ENCODE measurements around the gene SOX6. TPM values are rescaled to one million over a fixed set of nuclear protein-coding genes. Genes with fewer than 3 reads are reported as not detected.

The SOX6 gene
- total and polyA plus RNA-seq, 2 donors (not counting 3 experiments of a cell fraction or from before 2014, with no cell fraction given) = 0.14 to 3.7 TPM

DNA sequence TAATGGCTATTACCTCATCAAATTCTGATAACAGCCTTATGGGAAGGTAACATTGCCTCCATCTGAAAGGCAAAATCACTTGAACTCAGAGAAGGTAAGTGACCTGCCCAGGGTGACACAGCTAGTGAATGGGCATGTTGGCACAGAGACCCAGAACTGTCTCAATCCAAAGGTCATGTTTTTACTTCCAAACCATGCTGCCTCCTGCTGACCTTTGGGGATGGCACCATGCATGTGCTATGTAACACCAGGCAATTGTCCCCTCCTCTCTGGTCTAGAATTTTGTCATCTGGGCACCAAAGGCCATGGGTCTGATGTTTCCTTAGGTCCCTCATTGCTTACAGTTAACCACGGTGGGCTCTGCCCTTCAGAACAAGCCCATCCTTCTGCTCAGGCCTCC, 417.4 kb downstream of the SOX6 start:
- Histone ChIP-seq H4K20me1 (replicated peaks; ENCODE audit: control insufficient read depth, extremely low read depth, insufficient read depth, low read length) (no peaks in the 10 kb centered on the region), H3K9ac (replicated peaks; ENCODE audit: extremely low read depth, insufficient read depth, low read length) (no peak overlapping the region), H3K4me3 (replicated peaks in 1 of 3; ENCODE audit: insufficient read depth in 1 of 3, low read depth in 1 of 3, low read length in 3 of 3) (no peak overlapping the region), H3K27ac (ENCODE audit: insufficient read depth, low read depth, low read length) (no peak overlapping the region), H3K9me3 (replicated peaks; ENCODE audit: control insufficient read depth, insufficient read depth, low read length) (no peaks in the 10 kb centered on the region), H3K9me1 (replicated peaks; ENCODE audit: control insufficient read depth, extremely low read depth, insufficient read depth, low read length) (no peaks in the 10 kb centered on the region), H3K36me3 (ENCODE audit: control insufficient read depth in 2 of 2, extremely low read depth in 1 of 2, insufficient read depth in 2 of 2, low read length in 2 of 2) (no peaks in the 10 kb centered on the region), H3K79me2 (ENCODE audit: control insufficient read depth, insufficient read depth, low read length) (no peaks in the 10 kb centered on the region), H2AFZ (ENCODE audit: low read depth, low read length) (no peak overlapping the region), H3K4me2 (ENCODE audit: insufficient read depth, low read length) (no peak overlapping the region), H3K27me3 (ENCODE audit: control insufficient read depth in 2 of 2, insufficient read depth in 2 of 2, low read length in 2 of 2) (no peaks in the 10 kb centered on the region), H3K4me1 (ENCODE audit: control insufficient read depth, extremely low read depth, insufficient read depth, low read length) (no peaks in the 10 kb centered on the region)
- TF ChIP-seq, protein P1, sequence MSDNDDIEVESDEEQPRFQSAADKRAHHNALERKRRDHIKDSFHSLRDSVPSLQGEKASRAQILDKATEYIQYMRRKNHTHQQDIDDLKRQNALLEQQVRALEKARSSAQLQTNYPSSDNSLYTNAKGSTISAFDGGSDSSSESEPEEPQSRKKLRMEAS (IDR thresholded peaks at IDR 0.05; ENCODE audit: insufficient read depth, insufficient read length) = no peak
- intact Hi-C loops (cut with micrococcal nuclease) = no loop called here
- no peak for DNase-seq (ENCODE audit: low read depth, low spot score)
- no TSS peak for BruUV-seq (replicated peaks)
- FAIRE-seq = no peak
- ChIA-PET CTCF (interaction anchor here (3.4 kb wide), 1 partner anchor 675 kb away, joined by 118 read pairs; no protein-coding TSS in a partner anchor), POLR2A (no interaction called here)
- dilution Hi-C loops (cut with MboI; ENCODE audit: extremely low pct_ligation_motif_present, low sequenced_read_pairs) = no loop called here

DNA sequence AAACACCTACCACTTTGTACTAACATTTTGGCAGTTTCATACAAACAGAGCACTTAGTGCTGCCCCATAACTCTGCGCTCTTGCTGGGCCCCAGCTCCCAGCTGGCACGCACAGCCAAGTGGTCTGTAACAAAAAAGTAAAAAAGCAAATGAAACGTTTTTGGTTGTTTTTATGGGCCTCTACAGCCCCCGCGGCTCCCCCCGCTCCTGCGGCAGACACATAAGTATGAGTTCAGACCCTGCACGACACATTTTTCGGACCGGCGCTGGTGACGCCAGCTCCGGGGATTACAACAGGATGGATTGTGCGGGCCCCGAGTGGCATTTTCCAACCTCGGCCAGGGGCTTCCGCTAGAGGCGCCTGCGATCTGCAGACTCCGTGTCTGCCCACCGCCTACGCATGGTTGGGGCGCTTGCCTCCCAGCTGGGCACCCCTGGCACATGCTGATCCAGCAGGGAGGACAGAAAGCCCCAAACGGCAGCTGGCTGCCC, 418.2 kb downstream of the SOX6 start:
- TF ChIP-seq FOS (IDR thresholded peaks at IDR 0.05; ENCODE audit: borderline replicate concordance, insufficient read depth, low read length) = no peak
- TF ChIP-seq, protein P1 (IDR thresholded peaks at IDR 0.05; ENCODE audit: insufficient read depth, insufficient read length) = no peak
- TF ChIP-seq, protein P2, sequence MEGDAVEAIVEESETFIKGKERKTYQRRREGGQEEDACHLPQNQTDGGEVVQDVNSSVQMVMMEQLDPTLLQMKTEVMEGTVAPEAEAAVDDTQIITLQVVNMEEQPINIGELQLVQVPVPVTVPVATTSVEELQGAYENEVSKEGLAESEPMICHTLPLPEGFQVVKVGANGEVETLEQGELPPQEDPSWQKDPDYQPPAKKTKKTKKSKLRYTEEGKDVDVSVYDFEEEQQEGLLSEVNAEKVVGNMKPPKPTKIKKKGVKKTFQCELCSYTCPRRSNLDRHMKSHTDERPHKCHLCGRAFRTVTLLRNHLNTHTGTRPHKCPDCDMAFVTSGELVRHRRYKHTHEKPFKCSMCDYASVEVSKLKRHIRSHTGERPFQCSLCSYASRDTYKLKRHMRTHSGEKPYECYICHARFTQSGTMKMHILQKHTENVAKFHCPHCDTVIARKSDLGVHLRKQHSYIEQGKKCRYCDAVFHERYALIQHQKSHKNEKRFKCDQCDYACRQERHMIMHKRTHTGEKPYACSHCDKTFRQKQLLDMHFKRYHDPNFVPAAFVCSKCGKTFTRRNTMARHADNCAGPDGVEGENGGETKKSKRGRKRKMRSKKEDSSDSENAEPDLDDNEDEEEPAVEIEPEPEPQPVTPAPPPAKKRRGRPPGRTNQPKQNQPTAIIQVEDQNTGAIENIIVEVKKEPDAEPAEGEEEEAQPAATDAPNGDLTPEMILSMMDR (IDR thresholded peaks at IDR 0.05; ENCODE audit: extremely low read depth in 1 of 2, insufficient read depth in 1 of 2, low read depth in 1 of 2, low read length in 2 of 2) = no peak
- TF ChIP-seq MYC (IDR thresholded peaks at IDR 0.05; ENCODE audit: low read depth, low read length) = no peak
- TF ChIP-seq GATA2 (IDR thresholded peaks at IDR 0.05; ENCODE audit: insufficient read depth, insufficient read length, low read depth, low read length) = no peak
- intact Hi-C loops (cut with micrococcal nuclease) = no loop called here
- no peak overlapping the region for H2AFZ ChIP-seq (ENCODE audit: low read depth, low read length)

More for the DNA sequence above, 418.2 kb downstream of the SOX6 start:
- Histone ChIP-seq H4K20me1 (replicated peaks; ENCODE audit: control insufficient read depth, extremely low read depth, insufficient read depth, low read length) (no peaks in the 10 kb centered on the region), H3K27ac (ENCODE audit: insufficient read depth, low read depth, low read length) (no peak overlapping the region), H3K4me2 (ENCODE audit: insufficient read depth, low read length) (no peak overlapping the region), H3K9me1 (replicated peaks; ENCODE audit: control insufficient read depth, extremely low read depth, insufficient read depth, low read length) (no peaks in the 10 kb centered on the region), H3K9ac (replicated peaks; ENCODE audit: extremely low read depth, insufficient read depth, low read length) (no peak overlapping the region), H3K4me3 (replicated peaks in 1 of 3; ENCODE audit: insufficient read depth in 1 of 3, low read depth in 1 of 3, low read length in 3 of 3) (no peak overlapping the region), H3K4me1 (ENCODE audit: control insufficient read depth, extremely low read depth, insufficient read depth, low read length) (no peaks in the 10 kb centered on the region), H3K9me3 (replicated peaks; ENCODE audit: control insufficient read depth, insufficient read depth, low read length) (no peaks in the 10 kb centered on the region), H3K27me3 (ENCODE audit: control insufficient read depth in 2 of 2, insufficient read depth in 2 of 2, low read length in 2 of 2) (no peaks in the 10 kb centered on the region), H3K79me2 (ENCODE audit: control insufficient read depth, insufficient read depth, low read length) (no peaks in the 10 kb centered on the region), H3K36me3 (ENCODE audit: control insufficient read depth in 2 of 2, extremely low read depth in 1 of 2, insufficient read depth in 2 of 2, low read length in 2 of 2) (no peaks in the 10 kb centered on the region)
- POLR2A ChIA-PET = no interaction called here
- DNase-seq (ENCODE audit: low read depth, low spot score) (no peak), FAIRE-seq (no peak)
- no TSS peak for BruUV-seq (replicated peaks)
- dilution Hi-C loops (cut with MboI; ENCODE audit: extremely low pct_ligation_motif_present, low sequenced_read_pairs) = no loop called here
- CTCF ChIA-PET = interaction anchor here (3.4 kb wide), 1 partner anchor 676 kb away, joined by 118 read pairs; no protein-coding TSS in a partner anchor
